ENCODE results near the gene ERMN.
"Not testable (repeated sequence)": the region's sequence is repeated elsewhere in the genome, so short reads cannot be mapped to it uniquely, and the experiment has no call there.

The ERMN gene

DNA sequence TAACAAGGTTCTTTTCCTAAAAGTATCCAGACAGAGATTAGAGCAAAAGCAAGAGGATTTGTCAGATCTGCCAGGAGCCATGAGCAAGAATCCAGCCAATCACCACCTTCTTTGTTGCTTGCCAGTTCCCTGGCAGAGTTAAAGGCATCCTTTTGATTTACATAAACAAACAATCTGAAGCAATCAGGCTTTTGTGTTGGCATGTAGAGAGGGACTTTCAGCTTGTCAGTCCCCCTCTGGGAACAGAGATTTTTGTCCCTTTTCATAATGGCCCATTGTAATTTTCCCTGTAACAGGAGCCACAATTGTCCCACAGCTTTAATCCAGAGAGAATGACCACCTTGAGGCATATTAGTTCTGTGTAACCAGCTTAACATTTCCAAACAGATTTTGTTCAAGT, at the start of gene ERMN:
Gene ERMN (minus strand): TSS at position 39 of the 400 bp plus-strand sequence. CDS start 182 bp downstream, outside the sequence.
- DNase-seq (ENCODE audit: low read depth, low spot score) = no peak

- no peak for DNase-seq (ENCODE audit: low read depth, low spot score)
Measured at GRCh38 chr2:157375384-157375783, 49.8 kb upstream of the ERMN start.

DNA sequence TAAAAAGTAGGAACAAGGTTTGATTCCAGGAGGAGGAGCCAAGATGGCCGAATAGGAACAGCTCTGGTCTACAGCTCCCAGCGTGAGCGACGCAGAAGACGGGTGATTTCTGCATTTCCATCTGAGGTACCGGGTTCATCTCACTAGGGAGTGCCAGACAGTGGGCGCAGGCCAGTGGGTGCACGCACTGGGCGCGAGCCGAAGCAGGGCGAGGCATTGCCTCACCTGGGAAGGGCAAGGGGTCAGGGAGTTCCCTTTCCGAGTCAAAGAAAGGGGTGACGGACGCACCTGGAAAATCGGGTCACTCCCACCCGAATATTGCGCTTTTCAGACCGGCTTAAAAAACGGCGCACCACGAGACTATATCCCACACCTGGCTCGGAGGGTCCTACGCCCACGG, 42.9 kb upstream of the ERMN start:
- DNase-seq (ENCODE audit: low read depth, low spot score) = not testable (repeated sequence)

GRCh38 chr2:157367704-157368103, 42.1 kb upstream of the ERMN start:
- no peak for DNase-seq (ENCODE audit: low read depth, low spot score)

GRCh38 chr2:157364257-157364974, 38.8 kb upstream of the ERMN start:
- no peak for DNase-seq (ENCODE audit: low read depth, low spot score)

DNA sequence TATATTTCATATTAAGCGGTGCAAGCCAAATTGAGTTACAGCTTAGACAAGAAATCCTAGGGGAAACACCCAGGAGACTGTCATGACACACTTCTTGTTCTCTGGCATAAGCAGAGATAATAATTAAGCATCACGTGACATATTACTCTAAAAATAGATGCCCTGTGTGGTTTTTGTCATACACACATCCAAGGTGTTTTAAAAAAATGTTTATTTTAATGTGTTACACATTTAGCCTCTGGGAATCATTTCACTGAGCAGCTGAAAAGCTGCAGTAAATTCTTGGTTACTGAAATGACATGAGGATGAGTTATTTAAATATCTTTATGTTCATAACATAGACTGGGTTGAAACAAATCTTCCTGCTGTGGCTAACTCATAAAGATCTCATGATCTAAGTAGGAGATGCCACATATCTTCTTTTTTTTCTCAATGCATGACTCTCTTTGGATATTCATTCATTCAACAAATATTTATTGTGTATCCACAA, 38.0 kb upstream of the ERMN start:
- DNase-seq (ENCODE audit: low read depth, low spot score) = no peak

DNA sequence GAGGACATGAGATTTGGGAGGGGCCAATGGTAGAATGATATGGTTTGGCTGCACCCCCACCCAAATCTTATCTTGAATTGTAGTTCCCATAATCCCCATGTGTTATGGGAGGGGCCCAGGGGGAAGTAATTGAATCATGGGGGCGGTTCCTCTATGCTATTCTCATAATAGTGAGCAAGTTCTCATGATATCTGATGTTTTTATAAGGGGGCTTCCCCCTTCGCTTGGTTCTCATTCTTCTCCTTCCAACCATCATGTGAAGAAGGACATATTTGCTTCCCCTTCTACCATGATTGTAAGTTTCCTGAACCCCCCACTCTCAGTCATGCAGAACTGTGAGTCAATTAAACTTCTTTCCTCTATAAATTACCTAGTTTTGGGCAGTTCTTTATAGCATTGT, 37.0 kb upstream of the ERMN start:
- DNase-seq (ENCODE audit: low read depth, low spot score) = no peak

DNA sequence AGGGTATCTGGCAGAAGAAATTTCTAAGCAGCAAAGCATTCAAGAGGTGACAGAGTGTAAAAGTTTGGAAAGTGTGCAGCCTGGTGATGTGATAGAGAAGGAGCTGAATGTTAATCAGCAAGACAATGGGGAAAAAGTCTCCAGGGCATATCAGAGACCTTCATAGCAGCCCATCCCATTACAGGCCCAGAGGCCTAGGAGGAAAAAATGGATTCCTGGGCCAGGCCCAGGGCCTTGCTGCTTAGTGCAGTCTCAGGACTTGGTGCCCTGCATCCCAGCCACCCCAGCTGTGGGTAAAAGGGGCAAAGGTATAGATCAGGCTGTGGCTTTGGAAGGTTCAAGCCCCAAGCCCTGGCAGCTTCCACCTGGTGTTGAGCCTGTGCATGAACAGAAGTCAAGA, 35.9 kb upstream of the ERMN start:
- DNase-seq (ENCODE audit: low read depth, low spot score) = no peak

- DNase-seq (ENCODE audit: low read depth, low spot score) = no peak
Measured at GRCh38 chr2:157359628-157360027, 34.0 kb upstream of the ERMN start.

- DNase-seq (ENCODE audit: low read depth, low spot score) = no peak
Measured at GRCh38 chr2:157355618-157356017, 30.0 kb upstream of the ERMN start.

- DNase-seq (ENCODE audit: low read depth, low spot score) = no peak
Measured at GRCh38 chr2:157349949-157350515, 24.4 kb upstream of the ERMN start.

GRCh38 chr2:157348291-157348921, 22.8 kb upstream of the ERMN start:
- no peak for DNase-seq (ENCODE audit: low read depth, low spot score)

DNA sequence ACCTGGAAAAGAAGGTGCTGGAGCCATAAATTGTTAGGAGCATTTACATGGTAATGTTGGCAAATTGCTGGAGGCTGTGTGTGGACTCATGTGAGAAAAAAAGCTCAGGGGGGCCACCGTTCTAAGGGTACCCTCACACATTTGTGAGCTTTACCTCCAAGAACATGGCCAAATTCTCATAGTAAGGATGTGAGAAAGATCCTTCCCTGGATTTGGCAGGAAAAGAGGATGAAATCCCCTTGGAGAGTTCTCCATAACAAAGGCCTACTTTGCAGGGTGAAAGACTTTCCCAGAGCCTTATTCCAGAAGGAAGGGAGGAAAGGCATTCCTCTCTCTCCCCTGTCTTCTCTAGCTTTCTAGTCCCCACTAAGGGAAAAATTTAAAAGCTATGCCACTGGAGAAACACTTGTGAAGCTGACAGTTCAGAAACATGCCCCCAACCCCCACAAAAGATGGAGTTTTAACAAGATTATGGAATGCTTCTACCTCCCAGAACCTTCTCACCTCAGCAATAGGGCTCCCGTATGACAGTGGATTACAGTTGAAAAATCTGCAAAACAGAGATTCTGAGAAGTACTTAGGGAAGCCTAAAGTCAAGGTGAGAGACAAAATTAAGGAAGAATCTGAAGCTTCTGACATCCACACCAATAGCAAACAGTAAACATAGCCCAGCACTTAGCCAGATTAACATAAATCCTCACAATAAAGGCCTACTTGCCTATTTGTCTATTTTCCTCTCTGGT, 20.2 kb upstream of the ERMN start:
- DNase-seq (ENCODE audit: low read depth, low spot score) = no peak

- DNase-seq (ENCODE audit: low read depth, low spot score) = not testable (repeated sequence)
Measured at GRCh38 chr2:157341381-157341780, 15.8 kb upstream of the ERMN start.

GRCh38 chr2:157339965-157340655, 14.5 kb upstream of the ERMN start:
- no peak for DNase-seq (ENCODE audit: low read depth, low spot score)

- DNase-seq (ENCODE audit: low read depth, low spot score) = no peak
Measured at GRCh38 chr2:157337978-157338377, 12.4 kb upstream of the ERMN start.

- no peak for DNase-seq (ENCODE audit: low read depth, low spot score)
Measured at GRCh38 chr2:157336137-157337010, 10.8 kb upstream of the ERMN start.

DNA sequence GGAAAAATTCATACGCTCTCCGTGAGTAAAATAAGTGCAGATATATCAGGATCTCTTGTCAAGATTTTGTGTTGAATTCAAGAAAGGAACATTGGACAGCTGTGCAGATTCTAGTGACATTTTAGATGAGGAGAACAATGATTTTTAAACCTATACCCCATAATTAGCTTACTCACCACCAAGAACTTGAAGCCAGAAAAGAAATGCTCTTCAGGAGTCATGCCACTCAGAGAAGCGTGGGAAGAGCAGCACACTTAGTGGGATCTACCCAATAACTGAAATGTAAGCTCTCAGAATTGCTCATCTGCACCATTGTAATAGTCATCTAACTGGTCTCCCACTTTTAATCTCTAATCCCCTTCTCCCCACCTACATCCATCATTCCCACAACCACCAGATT, 9.2 kb upstream of the ERMN start:
- no peak for DNase-seq (ENCODE audit: low read depth, low spot score)

GRCh38 chr2:157334335-157334734, 8.7 kb upstream of the ERMN start:
- no peak for DNase-seq (ENCODE audit: low read depth, low spot score)

- no peak for DNase-seq (ENCODE audit: low read depth, low spot score)
Measured at GRCh38 chr2:157333304-157334047, 7.9 kb upstream of the ERMN start.

Measured in smooth muscle cell of the brain vasculature (primary cell).